ENCODE measurements around the gene GRAMD1B. TPM values are rescaled to one million over a fixed set of nuclear protein-coding genes. Genes with fewer than 3 reads are reported as not detected.
"Not testable (repeated sequence)": the region's sequence is repeated elsewhere in the genome, so short reads cannot be mapped to it uniquely, and the experiment has no call there.

Gene GRAMD1B
- total RNA-seq, 3 donors from 2014 or later, result 20.2 to 24.4 (median 23.7) TPM

DNA sequence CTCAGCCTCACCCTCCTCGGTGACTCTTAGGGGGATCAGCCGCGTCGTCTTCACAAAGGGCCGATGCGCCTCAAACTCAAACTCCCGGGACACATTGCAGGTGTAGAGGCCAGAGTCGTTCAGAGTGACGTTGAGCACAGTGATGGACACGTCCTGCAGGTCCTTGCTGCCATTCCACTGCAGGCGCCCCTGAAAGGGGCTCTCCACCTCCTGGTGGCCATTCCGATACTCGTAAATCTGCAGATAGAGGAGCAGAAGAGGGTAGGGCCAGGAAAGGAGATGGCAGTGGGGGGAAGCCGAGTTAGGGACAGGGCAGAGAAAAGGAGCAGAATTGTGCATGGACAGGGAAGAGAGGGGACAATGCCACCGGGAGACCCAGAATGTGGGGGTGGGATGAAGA is 212.4 kb downstream of the GRAMD1B start:
- no peak overlapping the region for H3K4me3 Mint-ChIP-seq
- H3K9me3 Mint-ChIP-seq, result no peaks in the 10 kb centered on the region
- H3K36me3 Mint-ChIP-seq (ENCODE audit: insufficient read depth), result no peaks in the 10 kb centered on the region
- H3K27me3 Mint-ChIP-seq (ENCODE audit: low read depth), result peaks cover 34% of the 10 kb centered on the region
- H3K4me1 Mint-ChIP-seq (ENCODE audit: low read depth), result peaks cover 2% of the 10 kb centered on the region
- no peak for ATAC-seq
- DNase-seq, result no peak

- H3K9me3 Mint-ChIP-seq, result no peaks in the 10 kb centered on the region
- H3K4me3 Mint-ChIP-seq, result no peak overlapping the region
- no peaks in the 10 kb centered on the region for H3K36me3 Mint-ChIP-seq (ENCODE audit: insufficient read depth)
- ATAC-seq, result no peak
- no peak for DNase-seq
- H3K4me1 Mint-ChIP-seq (ENCODE audit: low read depth), result peaks cover 2% of the 10 kb centered on the region
- H3K27me3 Mint-ChIP-seq (ENCODE audit: low read depth), result peaks cover 27% of the 10 kb centered on the region
Measured at GRCh38 chr11:123645286-123645975, 215.4 kb downstream of the GRAMD1B start.

GRCh38 chr11:123650901-123651300 is 220.8 kb downstream of the GRAMD1B start:
- peaks cover 9% of the 10 kb centered on the region for H3K4me1 Mint-ChIP-seq (ENCODE audit: low read depth)
- ATAC-seq (no peak), DNase-seq (no peak)
- no peak overlapping the region for H3K4me3 Mint-ChIP-seq
- H3K36me3 Mint-ChIP-seq (ENCODE audit: insufficient read depth), result no peaks in the 10 kb centered on the region
- H3K27me3 Mint-ChIP-seq (ENCODE audit: low read depth), result peaks cover 53% of the 10 kb centered on the region
- H3K9me3 Mint-ChIP-seq, result no peaks in the 10 kb centered on the region

- ATAC-seq (no peak), DNase-seq (no peak)
- no peaks in the 10 kb centered on the region for H3K36me3 Mint-ChIP-seq (ENCODE audit: insufficient read depth)
- no peaks in the 10 kb centered on the region for H3K9me3 Mint-ChIP-seq
- peaks cover 9% of the 10 kb centered on the region for H3K4me1 Mint-ChIP-seq (ENCODE audit: low read depth)
- no peak overlapping the region for H3K4me3 Mint-ChIP-seq
- peaks cover 49% of the 10 kb centered on the region for H3K27me3 Mint-ChIP-seq (ENCODE audit: low read depth)
Measured at GRCh38 chr11:123652599-123652998, 222.5 kb downstream of the GRAMD1B start.

DNA sequence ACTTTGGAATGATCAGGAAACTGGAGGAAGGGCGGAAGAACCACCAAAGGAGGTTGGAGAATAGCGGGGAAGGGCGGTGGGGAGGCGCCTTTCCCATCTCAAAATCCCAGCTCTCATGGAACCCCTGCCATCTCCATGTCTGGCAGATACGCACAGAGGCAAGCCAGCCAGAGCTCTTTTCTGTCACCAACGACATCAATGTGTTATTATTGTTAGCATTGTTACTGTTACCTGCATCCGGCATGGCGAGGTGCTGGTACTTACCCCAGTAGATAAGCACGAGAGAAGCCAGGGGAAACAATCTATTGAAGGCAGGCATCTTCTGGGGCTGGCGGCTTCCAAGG is 223.4 kb downstream of the GRAMD1B start:
- H3K27me3 Mint-ChIP-seq (ENCODE audit: low read depth), result peaks cover 49% of the 10 kb centered on the region

GRCh38 chr11:123653827-123654565 is 223.9 kb downstream of the GRAMD1B start:
- peaks cover 49% of the 10 kb centered on the region for H3K27me3 Mint-ChIP-seq (ENCODE audit: low read depth)
- H3K4me1 Mint-ChIP-seq (ENCODE audit: low read depth), result peaks cover 15% of the 10 kb centered on the region
- ATAC-seq, result peak; percentile 67 to 74
- H3K9me3 Mint-ChIP-seq, result peaks cover 6% of the 10 kb centered on the region
- H3K4me3 Mint-ChIP-seq, result peak overlapping the region; percentile 62
- peaks cover 2% of the 10 kb centered on the region for H3K36me3 Mint-ChIP-seq (ENCODE audit: insufficient read depth)
- no peak for DNase-seq

More for the DNA sequence above, 223.4 kb downstream of the GRAMD1B start:
- Mint-ChIP-seq H3K4me3 (peak overlapping the region; percentile 62), H3K9me3 (peaks cover under 1% of the 10 kb centered on the region), H3K36me3 (ENCODE audit: insufficient read depth) (no peaks in the 10 kb centered on the region), H3K4me1 (ENCODE audit: low read depth) (peaks cover 10% of the 10 kb centered on the region)
- no peak for ATAC-seq
- DNase-seq, result no peak

GRCh38 chr11:123654566-123655081 is 224.6 kb downstream of the GRAMD1B start, which contains the start of gene SCN3B:
SCN3B (minus strand) TSS chr11:123654624; CDS start chr11:123653801, 823 bp downstream.
- peaks cover 12% of the 10 kb centered on the region for H3K9me3 Mint-ChIP-seq
- peak; percentile 72 to 74 for ATAC-seq
- peak within 1 kb of the TSS; percentile 70 for H3K4me3 Mint-ChIP-seq

GRCh38 chr11:123659311-123659710 is 229.2 kb downstream of the GRAMD1B start:
- peaks cover 26% of the 10 kb centered on the region for H3K4me1 Mint-ChIP-seq (ENCODE audit: low read depth)
- DNase-seq, result no peak
- no peak overlapping the region for H3K4me3 Mint-ChIP-seq
- ATAC-seq, result no peak
- peaks cover 18% of the 10 kb centered on the region for H3K27me3 Mint-ChIP-seq (ENCODE audit: low read depth)
- H3K9me3 Mint-ChIP-seq, result peaks cover 19% of the 10 kb centered on the region
- peaks cover 2% of the 10 kb centered on the region for H3K36me3 Mint-ChIP-seq (ENCODE audit: insufficient read depth)

More at GRCh38 chr11:123654566-123655081, 224.6 kb downstream of the GRAMD1B start, which contains the start of gene SCN3B:
- H3K36me3 Mint-ChIP-seq (ENCODE audit: insufficient read depth), result peaks cover 2% of the 10 kb centered on the region
- peaks cover 21% of the 10 kb centered on the region for H3K4me1 Mint-ChIP-seq (ENCODE audit: low read depth)
- no peak for DNase-seq
- H3K27me3 Mint-ChIP-seq (ENCODE audit: low read depth), result peaks cover 48% of the 10 kb centered on the region

DNA sequence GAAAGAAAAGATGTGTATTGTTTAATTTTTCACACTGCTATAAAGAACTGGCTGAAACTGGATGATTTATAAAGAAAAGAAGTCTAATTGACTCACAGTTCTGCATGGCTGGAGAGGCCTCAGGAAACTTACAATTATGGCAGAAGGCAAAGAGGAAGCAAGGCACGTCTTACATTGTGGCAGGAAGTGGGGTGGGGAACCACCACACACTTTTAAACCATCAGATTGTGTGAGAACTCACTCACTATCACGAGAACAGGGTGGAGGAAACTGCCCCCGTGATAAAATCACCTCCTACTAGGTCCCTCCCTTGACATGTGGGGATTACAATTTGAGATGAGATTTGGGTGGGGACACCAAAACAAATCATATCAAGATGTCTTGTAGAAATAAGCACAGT is 229.9 kb downstream of the GRAMD1B start:
- DNase-seq; H3K36me3 Mint-ChIP-seq (ENCODE audit: insufficient read depth); H3K4me3 Mint-ChIP-seq: not testable (repeated sequence)
- peak; percentile 40 to 67 for ATAC-seq
- H3K27me3 Mint-ChIP-seq (ENCODE audit: low read depth), result peaks cover 15% of the 10 kb centered on the region
- H3K4me1 Mint-ChIP-seq (ENCODE audit: low read depth), result peaks cover 23% of the 10 kb centered on the region
- H3K9me3 Mint-ChIP-seq, result peaks cover 19% of the 10 kb centered on the region

DNA sequence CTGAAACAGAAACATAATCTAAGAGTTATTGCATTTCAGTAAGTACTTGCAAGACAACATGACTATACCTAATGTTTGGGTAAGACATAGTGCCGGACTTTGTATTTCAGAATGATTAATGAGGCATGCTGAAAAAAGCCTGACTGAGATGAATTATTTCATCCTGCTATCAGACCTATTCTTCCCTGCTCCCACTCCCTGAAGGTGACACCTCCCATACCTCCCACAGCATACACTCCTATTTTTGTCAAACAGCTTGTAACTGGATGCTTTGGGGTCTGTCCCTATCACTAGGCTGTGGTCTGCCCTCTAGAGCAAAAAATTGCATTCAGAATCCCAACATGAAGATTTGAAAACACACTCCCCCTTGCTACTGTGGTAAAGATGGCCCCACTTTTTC is 235.2 kb downstream of the GRAMD1B start:
- H3K27me3 Mint-ChIP-seq (ENCODE audit: low read depth), result peaks cover 4% of the 10 kb centered on the region
- no peak for ATAC-seq
- no peak for DNase-seq
- H3K4me3 Mint-ChIP-seq, result no peak overlapping the region
- H3K9me3 Mint-ChIP-seq, result no peaks in the 10 kb centered on the region
- peaks cover 3% of the 10 kb centered on the region for H3K4me1 Mint-ChIP-seq (ENCODE audit: low read depth)
- H3K36me3 Mint-ChIP-seq (ENCODE audit: insufficient read depth), result no peaks in the 10 kb centered on the region

DNA sequence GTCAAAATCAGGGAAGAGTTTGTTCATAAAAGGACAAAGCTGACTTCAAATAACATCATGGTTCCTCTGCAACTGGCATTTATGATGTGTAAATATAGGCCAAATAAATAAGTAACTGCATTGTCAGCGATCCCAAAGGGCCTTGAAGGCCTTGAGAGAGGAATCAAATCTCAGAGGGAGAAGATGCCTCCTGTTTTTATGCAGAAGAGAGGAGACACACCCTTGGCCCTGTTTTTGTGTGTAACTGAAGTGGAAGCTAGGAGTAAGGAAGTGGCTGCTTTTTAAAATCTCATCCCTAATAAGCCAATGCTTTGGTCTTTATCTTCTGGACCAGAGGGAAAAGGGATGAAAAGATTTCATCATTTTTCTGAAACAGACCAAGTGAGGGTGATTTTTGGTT is 240.0 kb downstream of the GRAMD1B start:
- no peaks in the 10 kb centered on the region for H3K36me3 Mint-ChIP-seq (ENCODE audit: insufficient read depth)
- H3K4me1 Mint-ChIP-seq (ENCODE audit: low read depth), result no peaks in the 10 kb centered on the region
- no peaks in the 10 kb centered on the region for H3K27me3 Mint-ChIP-seq (ENCODE audit: low read depth)
- no peak overlapping the region for H3K4me3 Mint-ChIP-seq
- ATAC-seq (no peak), DNase-seq (no peak)
- H3K9me3 Mint-ChIP-seq, result no peaks in the 10 kb centered on the region

GRCh38 chr11:123671534-123671933 is 241.5 kb downstream of the GRAMD1B start:
- Mint-ChIP-seq H3K4me3 (no peak overlapping the region), H3K36me3 (ENCODE audit: insufficient read depth) (no peaks in the 10 kb centered on the region), H3K9me3 (no peaks in the 10 kb centered on the region), H3K27me3 (ENCODE audit: low read depth) (peaks cover 3% of the 10 kb centered on the region), H3K4me1 (ENCODE audit: low read depth) (no peaks in the 10 kb centered on the region)
- no peak for ATAC-seq
- DNase-seq, result no peak

- no peaks in the 10 kb centered on the region for H3K9me3 Mint-ChIP-seq
- peaks cover 3% of the 10 kb centered on the region for H3K27me3 Mint-ChIP-seq (ENCODE audit: low read depth)
- no peaks in the 10 kb centered on the region for H3K4me1 Mint-ChIP-seq (ENCODE audit: low read depth)
- H3K36me3 Mint-ChIP-seq (ENCODE audit: insufficient read depth), result no peaks in the 10 kb centered on the region
- no peak overlapping the region for H3K4me3 Mint-ChIP-seq
- no peak for DNase-seq
- no peak for ATAC-seq
Measured at GRCh38 chr11:123672568-123672967, 242.5 kb downstream of the GRAMD1B start.

- H3K27me3 Mint-ChIP-seq (ENCODE audit: low read depth), result peaks cover 3% of the 10 kb centered on the region
- DNase-seq (no peak), ATAC-seq (no peak)
- H3K36me3 Mint-ChIP-seq (ENCODE audit: insufficient read depth), result no peaks in the 10 kb centered on the region
- H3K4me1 Mint-ChIP-seq (ENCODE audit: low read depth), result no peaks in the 10 kb centered on the region
- no peak overlapping the region for H3K4me3 Mint-ChIP-seq
- no peaks in the 10 kb centered on the region for H3K9me3 Mint-ChIP-seq
Measured at GRCh38 chr11:123674297-123674696, 244.2 kb downstream of the GRAMD1B start.

All from activated T-cell treated with anti-CD3 and anti-CD28 coated beads, Interleukin-2, amount 50 U/mL, for 4 hours (primary cell).